Nephron (organoid): Measurements from ENCODE around the gene BCKDK.
"Not testable (repeated sequence)": the region's sequence is repeated elsewhere in the genome, so short reads cannot be mapped to it uniquely, and the experiment has no call there.

ENCODE experiments used
- H3K27ac Mint-ChIP-seq, 3 experiments: 2 replicates each; pipeline ENCODE4 v1.8.0; 2020; ENCODE audit warnings: mixed read lengths in 3 of 3, mild to moderate bottlenecking in 2 of 3, moderate library complexity in 1 of 3
- H3K27me3 Mint-ChIP-seq: 2 replicates; pipeline ENCODE4 v1.8.0; 2021; ENCODE audit warnings: low read depth, mild to moderate bottlenecking, moderate library complexity, mixed read lengths
- H3K36me3 Mint-ChIP-seq: 2 replicates; pipeline ENCODE4 v1.8.0; 2020; ENCODE audit warnings: low read depth, mixed read lengths
- H3K4me1 Mint-ChIP-seq: 2 replicates; pipeline ENCODE4 v1.8.0; 2020; ENCODE audit warnings: mixed read lengths
- H3K4me3 Mint-ChIP-seq, 3 experiments: 2 replicates each; pipeline ENCODE4 v1.8.0; 2020; ENCODE audit warnings: mild to moderate bottlenecking in 3 of 3, mixed read lengths in 3 of 3, moderate library complexity in 2 of 3
- H3K9me3 Mint-ChIP-seq: 2 replicates; pipeline ENCODE4 v1.8.0; 2020; ENCODE audit warnings: mixed read lengths
- CTCF ChIP-seq, 3 experiments: fragments of 200-600 bp; sonication (generic); IDR thresholded peaks; one replicate each; pipeline ENCODE4 v1.5.0; 2021; ENCODE audit warnings: antibody characterized with exemption in 3 of 3; ENCODE audit not compliant: unreplicated experiment in 3 of 3

The BCKDK gene

DNA sequence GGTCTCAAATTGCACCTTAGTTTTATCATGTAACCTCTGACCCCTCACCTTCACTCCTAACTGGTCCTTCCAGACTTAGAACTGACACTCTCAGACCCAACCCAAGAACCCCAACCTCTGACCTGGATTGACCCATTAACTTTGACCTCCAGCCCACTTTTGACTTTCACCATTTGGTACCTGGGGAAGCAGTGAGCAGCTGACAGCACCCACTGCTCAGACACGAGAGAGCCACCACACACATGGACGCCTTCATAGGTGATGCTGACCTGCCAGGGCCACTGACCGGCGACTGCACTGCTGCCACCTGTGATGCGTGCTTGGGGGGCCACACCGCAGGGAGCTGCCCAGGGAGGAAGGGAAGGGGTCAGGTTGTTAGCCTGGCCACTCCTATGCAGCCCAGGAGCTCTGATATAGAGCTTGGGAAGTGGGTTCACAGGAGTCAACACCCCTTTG is 24.9 kb downstream of the BCKDK start:
- H3K4me1 Mint-ChIP-seq, result peaks cover 16% of the 10 kb centered on the region

GRCh38 chr16:31134091-31134571 is 25.9 kb downstream of the BCKDK start:
- no peaks in the 10 kb centered on the region for H3K27me3 Mint-ChIP-seq
- peak overlapping the region; percentile 14 to 61 (median 57) for H3K27ac Mint-ChIP-seq
- TF ChIP-seq CTCF (IDR thresholded peaks at IDR 0.05; ENCODE audit: unreplicated experiment in 3 of 3), result no peak
- peaks cover 16% of the 10 kb centered on the region for H3K4me1 Mint-ChIP-seq
- peaks cover 21% of the 10 kb centered on the region for H3K36me3 Mint-ChIP-seq
- peak overlapping the region; percentile 61 to 83 (median 81) for H3K4me3 Mint-ChIP-seq
- no peaks in the 10 kb centered on the region for H3K9me3 Mint-ChIP-seq

More for the DNA sequence above, 24.9 kb downstream of the BCKDK start:
- Mint-ChIP-seq H3K27ac (peak overlapping the region; percentile 14 to 61 (median 57)), H3K9me3 (no peaks in the 10 kb centered on the region), H3K27me3 (no peaks in the 10 kb centered on the region), H3K36me3 (peaks cover 21% of the 10 kb centered on the region), H3K4me3 (peak overlapping the region in 1 of 3 experiments; percentile 61)
- no peak for TF ChIP-seq CTCF (IDR thresholded peaks at IDR 0.05; ENCODE audit: unreplicated experiment in 3 of 3)

- H3K27ac Mint-ChIP-seq, result peak overlapping the region; percentile 51 to 61 (median 55)
- no peak for TF ChIP-seq CTCF (IDR thresholded peaks at IDR 0.05; ENCODE audit: unreplicated experiment in 3 of 3)
- H3K4me3 Mint-ChIP-seq, result peak overlapping the region; percentile 61 to 83 (median 81)
- no peaks in the 10 kb centered on the region for H3K27me3 Mint-ChIP-seq
- peaks cover 16% of the 10 kb centered on the region for H3K4me1 Mint-ChIP-seq
- H3K9me3 Mint-ChIP-seq, result no peaks in the 10 kb centered on the region
- peaks cover 21% of the 10 kb centered on the region for H3K36me3 Mint-ChIP-seq
Measured at GRCh38 chr16:31134625-31135534, 26.7 kb downstream of the BCKDK start.

DNA sequence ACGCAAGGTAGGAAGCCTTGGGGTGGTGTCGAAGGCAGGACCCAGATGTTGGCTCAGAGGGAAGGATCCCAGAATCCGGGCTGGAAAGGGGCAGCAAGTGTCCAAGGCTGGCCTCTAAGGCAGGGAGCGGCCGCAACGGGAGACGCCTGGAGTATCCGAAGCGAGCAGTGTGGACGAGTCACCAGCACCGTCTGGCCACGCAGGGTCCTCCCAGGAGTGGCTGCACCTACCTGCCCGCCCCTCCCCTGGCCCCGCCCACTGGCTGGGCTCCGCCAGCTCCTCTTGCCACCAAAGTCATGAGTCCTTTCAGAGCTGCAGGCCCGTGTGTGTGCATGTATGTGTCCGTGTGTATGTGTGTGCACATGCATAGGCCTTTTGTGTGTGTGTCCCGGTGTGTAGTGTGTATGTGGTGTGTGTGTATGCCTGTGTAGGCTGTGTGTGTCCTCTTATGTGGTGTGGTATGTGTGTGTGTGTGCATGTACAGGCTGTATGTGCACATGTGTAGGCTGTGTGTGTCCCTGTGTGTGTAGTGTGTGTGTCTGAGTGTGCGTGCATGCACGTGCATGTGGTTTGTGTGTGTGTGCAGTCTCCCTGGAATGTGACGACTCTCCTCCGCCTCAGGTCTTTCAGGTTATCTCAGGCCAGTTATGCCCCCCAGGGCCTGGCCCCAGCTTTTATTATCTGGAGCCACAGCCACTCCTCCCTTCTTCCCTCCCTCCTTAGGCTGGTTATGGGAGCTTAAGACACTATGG is 27.5 kb downstream of the BCKDK start, which contains the start of gene PRSS8:
Gene PRSS8 (minus strand): TSS at position 193 of the 752 bp plus-strand sequence. CDS start 229 bp downstream, outside the sequence.
- H3K27me3 Mint-ChIP-seq, result no peaks in the 10 kb centered on the region
- peaks cover 16% of the 10 kb centered on the region for H3K36me3 Mint-ChIP-seq
- peak within 1 kb of the TSS; percentile 61 to 83 (median 81) for H3K4me3 Mint-ChIP-seq
- peaks cover 16% of the 10 kb centered on the region for H3K4me1 Mint-ChIP-seq
- peak within 1 kb of the TSS; percentile 51 to 61 (median 55) for H3K27ac Mint-ChIP-seq
- no peaks in the 10 kb centered on the region for H3K9me3 Mint-ChIP-seq
- no peak for TF ChIP-seq CTCF (IDR thresholded peaks at IDR 0.05; ENCODE audit: unreplicated experiment in 3 of 3)

DNA sequence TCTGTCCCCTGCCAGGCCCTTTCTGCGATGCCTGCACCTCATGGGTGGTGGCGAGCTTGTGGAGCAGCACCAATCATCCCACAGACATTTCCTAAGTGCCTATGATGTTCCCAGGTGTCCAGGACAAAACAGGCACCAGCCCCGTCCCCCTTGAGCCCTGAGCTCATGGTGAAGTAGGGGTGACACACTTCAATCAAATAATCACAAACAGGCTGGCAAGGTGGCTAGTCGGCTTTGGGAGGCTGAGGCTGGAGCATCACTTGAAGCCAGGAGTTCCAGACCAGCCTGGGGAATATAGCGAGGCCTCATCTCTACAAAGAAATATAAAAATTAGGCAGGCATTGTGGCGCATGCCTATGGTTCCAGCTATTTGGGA is 28.1 kb downstream of the BCKDK start:
- peak overlapping the region in 2 of 3 experiments; percentile 61 to 72 for H3K4me3 Mint-ChIP-seq
- peaks cover 12% of the 10 kb centered on the region for H3K36me3 Mint-ChIP-seq

GRCh38 chr16:31136822-31137499 is 28.8 kb downstream of the BCKDK start:
- peak overlapping the region in 1 of 3 experiments; percentile 6 for H3K4me3 Mint-ChIP-seq
- not testable (repeated sequence) for H3K27ac Mint-ChIP-seq, H3K9me3 Mint-ChIP-seq, H3K27me3 Mint-ChIP-seq
- H3K36me3 Mint-ChIP-seq, result peaks cover 11% of the 10 kb centered on the region
- H3K4me1 Mint-ChIP-seq, result peaks cover 21% of the 10 kb centered on the region

More for the DNA sequence above, 28.1 kb downstream of the BCKDK start:
- H3K27me3 Mint-ChIP-seq, result no peaks in the 10 kb centered on the region
- TF ChIP-seq CTCF (IDR thresholded peaks at IDR 0.05; ENCODE audit: unreplicated experiment in 3 of 3), result no peak
- peaks cover 16% of the 10 kb centered on the region for H3K4me1 Mint-ChIP-seq
- H3K27ac Mint-ChIP-seq, result peak overlapping the region in 2 of 3 experiments; percentile 39 to 51
- H3K9me3 Mint-ChIP-seq, result no peaks in the 10 kb centered on the region
